Measurements from ENCODE around the gene CD9.

- TF ChIP-seq EZH2 (IDR thresholded peaks at IDR 0.05; ENCODE audit: borderline replicate concordance, insufficient read depth, low read depth, low read length, poor library complexity, severe bottlenecking) (no peak), CTCF (IDR thresholded peaks at IDR 0.05) (no peak)
Measured at GRCh38 chr12:6282453-6282840, 82.2 kb downstream of the CD9 start.

All from B cell (primary cell).